Activated CD4-positive, alpha-beta memory T cell treated with anti-CD3 and anti-CD28 coated beads, Interleukin-2, amount 10 ng/mL, durations not matched to agents 7 days and 5 days (primary cell): ENCODE results near the gene ST13. TPM values are rescaled to one million over a fixed set of nuclear protein-coding genes. Genes with fewer than 3 reads are reported as not detected.
"Not testable (repeated sequence)": the region's sequence is repeated elsewhere in the genome, so short reads cannot be mapped to it uniquely, and the experiment has no call there.

Experiments
- CTCF ChIA-PET: fragments of 350-600 bp; sonication (Branson Sonifier 250); formaldehyde crosslinking; loops from one replicate; lab custom pipeline; 2021; ENCODE audit warnings: antibody characterized with exemption, inconsistent platforms; lab: Charles Lee
- POLR2A ChIA-PET: fragments of 350-600 bp; sonication (Branson Sonifier 250); formaldehyde crosslinking; loops from one replicate; lab custom pipeline; 2021; ENCODE audit warnings: antibody characterized with exemption; lab: Charles Lee
- DNase-seq: peaks from one replicate; pipeline ENCODE4 v3.0.0-alpha.2; 2020
- H3K27ac Mint-ChIP-seq: one replicate; pipeline ENCODE4 v1.8.0; 2021; ENCODE audit warnings: mild to moderate bottlenecking, mixed read lengths
- H3K27me3 Mint-ChIP-seq: one replicate; pipeline ENCODE4 v1.8.0; 2021; ENCODE audit warnings: mixed read lengths
- H3K36me3 Mint-ChIP-seq: one replicate; pipeline ENCODE4 v1.8.0; 2021; ENCODE audit warnings: low read depth, mixed read lengths
- H3K4me1 Mint-ChIP-seq: one replicate; pipeline ENCODE4 v1.8.0; 2021; ENCODE audit warnings: mixed read lengths
- H3K4me3 Mint-ChIP-seq: one replicate; pipeline ENCODE4 v1.8.0; 2021; ENCODE audit warnings: mild to moderate bottlenecking, mixed read lengths
- H3K9me3 Mint-ChIP-seq: one replicate; pipeline ENCODE4 v1.8.0; 2021; ENCODE audit warnings: mixed read lengths
- total RNA-seq, 2 experiments: library from RNA; stranded (reverse); gene quantifications; one replicate each; pipeline ENCODE4 v1.2.3, GENCODE V29; 2021

ST13 gene
- total RNA-seq: 100 to 1,000 TPM; 138 to 142 TPM

DNA sequence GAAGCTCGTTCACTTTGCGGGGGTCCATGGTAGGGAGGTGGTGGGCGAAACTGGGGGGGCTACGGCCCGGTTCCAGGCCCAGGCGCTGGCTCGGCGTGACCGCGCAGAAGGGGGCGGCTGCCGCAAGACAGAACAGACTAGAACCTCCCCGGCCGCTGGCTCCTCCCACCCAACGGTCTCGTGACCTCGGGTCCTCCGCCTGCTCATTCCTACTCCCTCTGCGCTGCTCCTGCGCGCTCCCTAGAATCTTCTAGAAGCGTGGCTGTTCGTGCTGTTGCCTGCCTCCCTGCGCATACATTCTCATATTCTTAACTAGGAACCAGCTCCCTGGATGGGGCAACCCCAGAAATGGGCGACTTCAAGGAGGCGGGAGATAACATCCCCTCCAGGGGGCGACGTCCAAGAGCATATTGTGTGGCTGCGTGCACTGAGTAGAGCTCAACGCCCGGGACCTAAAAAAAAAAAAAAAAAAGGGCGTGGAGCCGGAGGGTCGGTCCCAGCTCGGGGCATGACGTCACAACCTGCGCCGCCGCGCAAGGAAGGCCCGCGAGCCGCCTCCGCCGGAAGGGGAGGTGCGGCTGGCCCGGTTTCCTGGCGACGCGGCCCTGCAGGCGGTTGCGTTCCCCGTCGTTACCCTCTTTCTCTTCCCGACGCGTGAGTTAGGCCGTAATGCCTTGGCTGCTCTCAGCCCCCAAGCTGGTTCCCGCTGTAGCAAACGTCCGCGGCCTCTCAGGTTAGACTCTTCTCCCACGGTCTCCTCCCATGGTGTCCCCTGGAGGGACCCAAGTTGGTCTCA lies at the start of gene ST13, which contains the start of gene XPNPEP3:
Gene ST13 (minus strand): TSS at position 127 of the 796 bp plus-strand sequence. CDS start 99 bp downstream, at position 28.
Gene XPNPEP3 (plus strand): TSS at position 636 of the 796 bp plus-strand sequence. CDS start 34 bp downstream, at position 670.
- H3K36me3 Mint-ChIP-seq: peaks cover 9% of the 10 kb centered on the region
- DNase-seq: peak; percentile 97
- peaks cover 50% of the 10 kb centered on the region for H3K4me1 Mint-ChIP-seq
- ChIA-PET POLR2A (interaction anchor here (0.7 to 4.3 kb wide), 18 partner anchors 11 to 612 kb away, joined by 3 to 31 read pairs (median 5); partner anchors contain the start of genes ACO2, EP300, PHF5A and RANGAP1), CTCF (interaction anchor here (0.6 to 3.5 kb wide), 11 partner anchors 10 to 509 kb away, joined by 3 to 20 read pairs (median 4); no protein-coding TSS in a partner anchor)
- no peaks in the 10 kb centered on the region for H3K9me3 Mint-ChIP-seq
- no peaks in the 10 kb centered on the region for H3K27me3 Mint-ChIP-seq
- peak within 1 kb of the TSS; percentile 95 for H3K4me3 Mint-ChIP-seq
- peak within 1 kb of the TSS; percentile 99 for H3K27ac Mint-ChIP-seq

DNA sequence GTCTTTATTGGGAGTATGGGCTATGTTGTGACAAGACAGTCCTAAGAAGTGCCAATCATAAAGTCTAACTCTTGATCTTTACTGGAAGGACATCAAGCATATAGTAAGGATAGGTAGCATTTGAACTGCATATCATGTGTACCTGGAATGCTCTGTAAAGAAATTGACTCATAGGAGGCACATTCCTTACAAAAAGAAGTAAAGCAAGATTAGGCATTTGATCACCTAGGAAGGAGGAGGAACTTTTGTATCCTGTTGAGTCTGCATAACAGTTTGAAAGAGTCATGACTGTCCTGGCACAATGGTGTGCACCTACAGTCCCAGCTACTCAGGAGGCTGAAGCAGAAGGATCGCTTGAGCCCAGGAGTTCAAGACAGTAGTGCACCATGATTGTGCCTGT lies 47.7 kb upstream of the ST13 start:
- H3K9me3 Mint-ChIP-seq: no peaks in the 10 kb centered on the region
- no peak overlapping the region for H3K4me3 Mint-ChIP-seq
- no peaks in the 10 kb centered on the region for H3K27me3 Mint-ChIP-seq
- H3K27ac Mint-ChIP-seq: no peak overlapping the region
- peaks cover 4% of the 10 kb centered on the region for H3K36me3 Mint-ChIP-seq
- ChIA-PET CTCF (no interaction called here), POLR2A (no interaction called here)
- peaks cover 15% of the 10 kb centered on the region for H3K4me1 Mint-ChIP-seq
- no peak for DNase-seq

DNA sequence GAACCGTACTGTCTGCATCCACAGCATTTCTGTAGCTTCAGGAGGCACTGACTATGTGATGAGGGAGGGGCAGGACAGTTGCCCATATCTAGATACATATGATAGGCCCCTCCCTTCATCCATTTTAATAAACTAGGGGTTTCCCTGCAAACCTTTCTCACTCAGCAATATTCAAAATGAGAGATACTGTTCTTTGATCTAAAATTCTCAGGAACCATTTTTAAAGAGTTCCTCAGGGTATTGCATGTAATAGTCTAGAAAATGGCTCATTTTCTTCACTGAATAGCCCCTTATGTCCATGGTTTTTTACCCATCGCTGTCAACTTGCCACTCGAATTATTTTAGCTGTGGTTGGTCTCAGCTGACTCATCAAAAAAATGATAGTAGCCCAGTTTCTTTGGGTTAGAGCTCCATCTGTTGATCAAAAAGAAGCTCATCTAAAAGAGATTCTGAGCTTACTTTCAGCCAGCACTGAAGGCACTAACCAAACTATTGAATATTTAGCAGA lies 42.5 kb upstream of the ST13 start:
- no peak overlapping the region for H3K4me3 Mint-ChIP-seq
- H3K9me3 Mint-ChIP-seq: no peaks in the 10 kb centered on the region
- H3K4me1 Mint-ChIP-seq: peaks cover 21% of the 10 kb centered on the region
- H3K36me3 Mint-ChIP-seq: peaks cover 1% of the 10 kb centered on the region
- H3K27me3 Mint-ChIP-seq: no peaks in the 10 kb centered on the region
- no peak for DNase-seq
- ChIA-PET CTCF (interaction anchor here (0.7 to 4.2 kb wide), 38 partner anchors 9 to 500 kb away, joined by 3 to 54 read pairs (median 4); partner anchors contain the start of genes MRTFA, SLC25A17, ST13 and XPNPEP3), POLR2A (interaction anchor here (0.7 to 1.7 kb wide), 5 partner anchors 42 to 551 kb away, joined by 3 to 8 read pairs (median 5); partner anchors contain the start of genes ST13 and XPNPEP3)
- H3K27ac Mint-ChIP-seq: peak overlapping the region; percentile 52

DNA sequence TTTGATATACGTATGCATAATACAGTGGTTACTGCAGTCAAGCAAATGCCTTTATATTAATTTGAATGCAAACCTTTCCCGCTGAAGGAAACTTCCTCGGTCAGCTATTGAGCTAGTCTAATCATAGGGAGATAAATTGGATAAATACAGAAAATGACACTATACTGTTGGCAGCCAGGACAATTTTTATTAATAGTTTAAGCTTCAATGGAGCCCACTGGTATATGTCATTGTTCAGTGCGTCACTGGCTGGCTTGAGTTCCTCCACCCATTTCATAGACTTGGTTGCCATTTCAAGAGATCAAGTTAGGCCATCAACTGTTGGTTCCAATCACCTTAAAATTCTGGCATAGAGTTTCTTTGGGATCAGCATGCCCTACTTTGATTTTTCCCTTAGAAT lies 38.0 kb upstream of the ST13 start:
- no peak for DNase-seq
- Mint-ChIP-seq H3K27me3 (no peaks in the 10 kb centered on the region), H3K36me3 (peaks cover under 1% of the 10 kb centered on the region), H3K27ac (no peak overlapping the region), H3K4me3 (no peak overlapping the region), H3K9me3 (no peaks in the 10 kb centered on the region), H3K4me1 (peaks cover 9% of the 10 kb centered on the region)
- ChIA-PET POLR2A (no interaction called here), CTCF (interaction anchor here (1.3 kb wide), 1 partner anchor 211 kb away, joined by 4 read pairs; no protein-coding TSS in a partner anchor)

DNA sequence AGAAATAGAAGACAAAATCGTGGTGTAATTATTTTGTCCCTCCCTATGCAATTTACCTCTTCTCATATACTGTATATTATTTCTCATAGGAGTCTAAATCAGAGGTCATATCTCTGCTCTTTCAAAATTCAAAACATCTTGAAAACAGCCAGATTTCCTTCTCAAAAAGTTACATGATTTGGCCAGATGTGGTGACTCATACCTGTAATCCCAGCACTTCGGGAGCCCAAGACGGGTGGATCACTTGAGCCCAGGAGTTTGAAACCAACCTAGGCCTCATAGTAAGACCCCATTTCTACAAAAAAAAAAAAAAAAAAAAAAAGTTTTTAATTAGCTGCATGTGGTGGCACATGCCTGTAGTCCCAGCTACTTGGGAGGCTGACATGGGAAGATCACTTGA lies 34.4 kb upstream of the ST13 start:
- ChIA-PET POLR2A (interaction anchor here (1.1 to 1.4 kb wide), 2 partner anchors 131 to 208 kb away, joined by 3 read pairs; no protein-coding TSS in a partner anchor), CTCF (interaction anchor here (3.3 kb wide), 1 partner anchor 8 kb away, joined by 13 read pairs; no protein-coding TSS in a partner anchor)
- Mint-ChIP-seq H3K27ac (no peak overlapping the region), H3K36me3 (peaks cover 12% of the 10 kb centered on the region), H3K27me3 (no peaks in the 10 kb centered on the region), H3K4me1 (peaks cover 6% of the 10 kb centered on the region), H3K9me3 (no peaks in the 10 kb centered on the region), H3K4me3 (no peak overlapping the region)
- DNase-seq: no peak

DNA sequence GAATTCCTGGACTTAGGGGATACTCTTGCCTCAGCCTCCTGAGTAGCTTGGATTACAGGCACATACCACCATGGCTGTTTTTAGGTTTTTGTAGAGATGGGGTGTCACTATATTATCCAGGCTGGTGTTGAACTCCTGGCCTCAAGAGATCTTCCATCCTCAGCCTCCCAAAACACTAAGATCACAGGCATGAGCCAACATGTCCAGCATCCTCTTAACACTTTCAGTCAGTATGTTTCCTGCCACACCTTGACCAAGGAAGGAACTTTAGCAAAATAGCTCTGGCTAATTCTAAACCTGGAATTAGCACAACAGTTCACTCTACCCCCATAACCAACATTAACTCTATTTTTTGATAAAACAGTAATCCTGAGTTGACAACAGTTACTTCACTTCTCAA lies 32.7 kb upstream of the ST13 start:
- Mint-ChIP-seq H3K36me3 (peaks cover 12% of the 10 kb centered on the region), H3K27me3 (no peaks in the 10 kb centered on the region), H3K4me1 (peaks cover 6% of the 10 kb centered on the region), H3K4me3 (no peak overlapping the region), H3K27ac (peak overlapping the region; percentile 37), H3K9me3 (no peaks in the 10 kb centered on the region)
- CTCF ChIA-PET: interaction anchor here (3.3 kb wide), 1 partner anchor 10 kb away, joined by 13 read pairs; no protein-coding TSS in a partner anchor
- DNase-seq: no peak
- POLR2A ChIA-PET: no interaction called here

DNA sequence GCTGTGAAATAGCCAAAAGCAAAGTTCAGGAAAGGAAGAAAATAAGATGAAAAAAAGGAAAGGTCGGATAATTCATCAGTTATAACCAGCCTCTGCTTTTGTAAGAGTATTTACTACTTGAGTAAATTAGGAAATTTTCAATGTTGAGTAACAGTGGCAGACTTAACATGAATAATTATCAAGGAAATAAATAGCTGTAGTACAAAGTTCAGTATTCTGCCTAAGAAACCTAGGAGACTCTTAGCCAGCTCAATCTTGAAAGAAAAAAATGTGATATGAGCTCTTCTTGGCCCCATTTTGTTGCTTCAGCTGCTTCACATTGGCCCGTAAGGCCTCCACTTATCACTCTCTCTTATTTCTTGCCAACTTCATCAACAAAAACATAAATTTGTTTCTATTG lies 22.5 kb upstream of the ST13 start:
- Mint-ChIP-seq H3K4me3 (no peak overlapping the region), H3K27ac (no peak overlapping the region), H3K27me3 (no peaks in the 10 kb centered on the region), H3K4me1 (no peaks in the 10 kb centered on the region), H3K36me3 (peaks cover 9% of the 10 kb centered on the region), H3K9me3 (no peaks in the 10 kb centered on the region)
- POLR2A ChIA-PET: interaction anchor here (0.9 kb wide), 1 partner anchor 22 kb away, joined by 3 read pairs; the partner anchor contains the start of gene XPNPEP3
- CTCF ChIA-PET: interaction anchor here (1.2 kb wide), 1 partner anchor 20 kb away, joined by 4 read pairs; no protein-coding TSS in a partner anchor
- no peak for DNase-seq

DNA sequence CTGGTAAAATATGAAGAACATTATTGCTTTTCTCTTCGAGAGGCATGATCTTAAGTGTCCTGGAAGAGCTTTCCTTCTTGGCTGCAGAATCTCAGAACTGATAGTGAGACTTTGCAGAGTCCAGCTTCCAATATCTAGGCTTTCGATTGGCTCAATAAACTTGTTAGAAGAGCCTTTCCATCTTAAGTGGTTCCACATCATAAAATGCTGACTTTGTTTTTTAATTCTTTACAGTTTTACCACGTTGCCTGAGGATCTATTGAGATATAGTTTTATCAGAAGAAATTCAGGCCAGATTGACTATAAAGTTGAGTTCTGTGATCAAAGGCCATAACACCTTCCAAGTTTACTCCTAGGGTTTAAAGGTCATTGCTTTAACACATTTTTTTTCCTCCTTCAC lies 21.0 kb upstream of the ST13 start:
- H3K9me3 Mint-ChIP-seq: no peaks in the 10 kb centered on the region
- no peaks in the 10 kb centered on the region for H3K4me1 Mint-ChIP-seq
- H3K4me3 Mint-ChIP-seq: no peak overlapping the region
- DNase-seq: no peak
- H3K36me3 Mint-ChIP-seq: peaks cover 7% of the 10 kb centered on the region
- no peaks in the 10 kb centered on the region for H3K27me3 Mint-ChIP-seq
- ChIA-PET CTCF (interaction anchor here (2.3 kb wide), 1 partner anchor 22 kb away, joined by 10 read pairs; no protein-coding TSS in a partner anchor), POLR2A (no interaction called here)
- H3K27ac Mint-ChIP-seq: no peak overlapping the region

DNA sequence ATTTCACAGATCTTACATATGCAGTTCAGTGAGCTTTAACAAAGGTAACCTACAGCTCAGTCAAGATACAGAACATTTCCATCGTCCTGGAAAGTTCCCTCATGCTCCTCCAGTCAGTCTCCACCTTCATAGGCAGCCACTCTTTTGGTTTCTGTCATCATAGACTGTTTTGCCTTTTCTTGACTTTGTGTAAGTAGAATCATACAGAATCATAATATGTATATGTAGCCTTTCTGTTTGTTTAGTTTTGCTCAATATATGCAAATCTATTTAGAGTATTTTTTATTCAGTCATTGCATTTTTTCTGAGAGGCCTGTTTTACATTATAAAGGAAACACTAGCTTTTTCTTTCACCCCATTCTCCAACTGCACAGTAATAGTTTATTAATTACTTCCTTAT lies 20.5 kb upstream of the ST13 start:
- DNase-seq: no peak
- H3K27me3 Mint-ChIP-seq: no peaks in the 10 kb centered on the region
- no peaks in the 10 kb centered on the region for H3K4me1 Mint-ChIP-seq
- H3K27ac Mint-ChIP-seq: no peak overlapping the region
- peaks cover 8% of the 10 kb centered on the region for H3K36me3 Mint-ChIP-seq
- no peaks in the 10 kb centered on the region for H3K9me3 Mint-ChIP-seq
- ChIA-PET CTCF (interaction anchor here (1.1 to 2.3 kb wide), 2 partner anchors 20 to 23 kb away, joined by 4 to 10 read pairs; partner anchors contain the start of genes ST13 and XPNPEP3), POLR2A (no interaction called here)
- no peak overlapping the region for H3K4me3 Mint-ChIP-seq

DNA sequence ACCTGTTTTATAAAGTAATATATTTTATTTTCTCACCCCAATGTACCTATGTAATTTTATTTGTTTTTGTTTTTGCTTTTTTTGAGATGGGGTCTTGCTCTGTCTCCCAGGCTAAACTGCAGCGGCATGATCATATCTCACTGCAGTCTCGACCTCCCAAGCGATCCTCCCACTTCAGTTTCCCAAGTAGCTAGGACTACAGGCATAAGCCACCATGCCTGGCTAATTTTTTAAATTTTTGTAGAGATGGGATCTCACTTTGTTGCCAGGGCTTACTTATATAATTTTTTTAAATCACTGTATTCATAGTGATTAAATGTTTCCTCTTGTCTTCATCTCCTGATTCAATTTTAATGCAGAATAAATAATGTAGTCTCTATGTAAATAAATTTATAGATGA lies 18.7 kb upstream of the ST13 start:
- POLR2A ChIA-PET: no interaction called here
- Mint-ChIP-seq H3K4me1 (no peaks in the 10 kb centered on the region), H3K9me3 (no peaks in the 10 kb centered on the region), H3K27ac (no peak overlapping the region), H3K4me3 (no peak overlapping the region), H3K36me3 (peaks cover 6% of the 10 kb centered on the region), H3K27me3 (no peaks in the 10 kb centered on the region)
- CTCF ChIA-PET: no interaction called here
- DNase-seq: no peak

DNA sequence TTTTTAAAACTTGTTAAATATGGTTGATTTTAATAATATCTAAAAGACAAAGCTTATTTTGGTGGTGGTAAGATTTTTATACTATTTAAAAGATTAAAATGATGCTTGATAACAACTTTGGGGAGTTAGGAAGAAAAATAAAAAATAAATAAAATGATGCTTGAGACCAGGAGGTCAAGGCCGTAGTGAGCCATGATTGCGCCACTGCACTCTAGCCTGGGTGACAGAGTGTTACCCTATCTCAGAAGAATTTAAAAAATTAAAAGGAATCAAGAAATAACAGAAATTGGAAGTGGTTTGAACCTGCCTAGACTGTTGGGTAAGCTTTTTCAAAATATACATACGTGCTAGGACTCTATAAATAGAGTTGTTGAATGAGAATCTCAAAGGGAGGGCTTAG lies 17.6 kb upstream of the ST13 start:
- no peaks in the 10 kb centered on the region for H3K27me3 Mint-ChIP-seq
- no peak for DNase-seq
- no peaks in the 10 kb centered on the region for H3K4me1 Mint-ChIP-seq
- no peak overlapping the region for H3K4me3 Mint-ChIP-seq
- ChIA-PET CTCF (interaction anchor here (1.3 kb wide), 1 partner anchor 17 kb away, joined by 3 read pairs; the partner anchor contains the start of gene XPNPEP3), POLR2A (interaction anchor here (0.9 kb wide), 1 partner anchor 12 kb away, joined by 3 read pairs; no protein-coding TSS in a partner anchor)
- H3K27ac Mint-ChIP-seq: no peak overlapping the region
- H3K9me3 Mint-ChIP-seq: no peaks in the 10 kb centered on the region
- H3K36me3 Mint-ChIP-seq: peaks cover 7% of the 10 kb centered on the region

DNA sequence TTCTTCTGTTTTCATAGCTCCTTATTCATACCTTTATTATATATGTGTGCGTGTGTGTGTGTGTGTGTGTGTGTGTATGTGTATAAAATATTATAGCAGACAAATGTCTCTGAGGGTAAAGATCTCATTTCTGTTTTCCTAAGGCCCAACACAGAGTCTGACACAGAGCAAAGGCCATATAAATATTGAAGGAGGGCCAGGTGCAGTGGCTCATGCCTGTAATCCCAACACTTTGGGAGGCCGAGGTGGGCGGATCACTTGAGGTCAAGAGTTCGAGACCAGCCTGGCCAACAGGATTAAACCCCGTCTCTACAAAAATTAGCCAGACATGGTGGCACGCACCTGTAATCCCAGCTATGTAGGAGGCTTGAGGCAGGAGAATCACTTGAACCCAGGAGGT lies 11.9 kb upstream of the ST13 start:
- not testable (repeated sequence) for H3K36me3 Mint-ChIP-seq, H3K27me3 Mint-ChIP-seq, DNase-seq, H3K4me3 Mint-ChIP-seq, H3K27ac Mint-ChIP-seq, H3K9me3 Mint-ChIP-seq
- ChIA-PET CTCF (interaction anchor here (1.2 kb wide), 1 partner anchor 339 kb away, joined by 3 read pairs; no protein-coding TSS in a partner anchor), POLR2A (interaction anchor here (3.0 kb wide), 1 partner anchor 12 kb away, joined by 12 read pairs; the partner anchor contains the start of genes ST13 and XPNPEP3)
- peaks cover 11% of the 10 kb centered on the region for H3K4me1 Mint-ChIP-seq
